Measurements from ENCODE around the gene KRTAP10-11.

- TF ChIP-seq CTCF (IDR thresholded peaks at IDR 0.05) (no peak), POLR2A (IDR thresholded peaks at IDR 0.05) (no peak)
These were observed 50.4 kb downstream of the KRTAP10-11 start for GRCh38 chr21:44696572-44696971.
